GM23338 (cell line): Measurements from ENCODE around the gene PGBD5. TPM values are rescaled to one million over a fixed set of nuclear protein-coding genes. Genes with fewer than 3 reads are reported as not detected.

ENCODE experiments used
- ATAC-seq: fragments of 200-7000 bp; cut with Tn5 transposase; 3 replicates; pipeline ENCODE4 v1.9.1; 2020
- DNase-seq: peaks from one replicate; pipeline ENCODE4 v3.0.0-alpha.2; 2015; ENCODE audit warnings: low spot score
- H2AFZ ChIP-seq: fragments of 200-600 bp; sonication (generic); 2 replicates; pipeline ENCODE4 v1.8.0; 2016; ENCODE audit warnings: antibody characterized with exemption, mild to moderate bottlenecking, moderate library complexity
- H3F3A ChIP-seq: fragments of 200-600 bp; sonication (generic); replicated peaks from 2 replicates; pipeline ENCODE4 v1.8.0; 2017; ENCODE audit warnings: antibody characterized with exemption, mixed run types, low read depth
- H3K27ac ChIP-seq: fragments of 200-600 bp; sonication (generic); 2 replicates; pipeline ENCODE4 v1.6.1; 2016; ENCODE audit warnings: low read depth
- H3K27me3 ChIP-seq: fragments of 200-600 bp; sonication (generic); 2 replicates; pipeline ENCODE4 v1.8.0; 2016; ENCODE audit warnings: mild to moderate bottlenecking, mixed run types, moderate library complexity; ENCODE audit not compliant: insufficient read depth
- H3K36me3 ChIP-seq: fragments of 200-600 bp; sonication (generic); 2 replicates; pipeline ENCODE4 v1.8.0; 2016; ENCODE audit warnings: mild to moderate bottlenecking; ENCODE audit not compliant: insufficient read depth
- H3K4me1 ChIP-seq: fragments of 200-600 bp; sonication (generic); 2 replicates; pipeline ENCODE4 v1.8.0; 2016; ENCODE audit warnings: mild to moderate bottlenecking, moderate library complexity; ENCODE audit not compliant: insufficient read depth
- H3K4me2 ChIP-seq: fragments of 200-600 bp; sonication (generic); 2 replicates; pipeline ENCODE4 v1.7.1; 2017; ENCODE audit warnings: mixed run types
- H3K4me3 ChIP-seq: fragments of 200-600 bp; sonication (generic); 2 replicates; pipeline ENCODE4 v1.6.1; 2016; ENCODE audit warnings: mixed run types
- H3K79me2 ChIP-seq: fragments of 200-600 bp; sonication (generic); replicated peaks from 2 replicates; pipeline ENCODE4 v1.8.0; 2017; ENCODE audit warnings: mild to moderate bottlenecking; ENCODE audit not compliant: insufficient read depth
- H3K9me2 ChIP-seq: fragments of 200-600 bp; sonication (generic); 2 replicates; pipeline ENCODE4 v1.8.0; 2017; ENCODE audit not compliant: insufficient read depth
- H4K20me1 ChIP-seq: fragments of 200-600 bp; sonication (generic); replicated peaks from 2 replicates; pipeline ENCODE4 v1.8.0; 2017; ENCODE audit warnings: mild to moderate bottlenecking; ENCODE audit not compliant: insufficient read depth
- H3K27ac Mint-ChIP-seq: 2 replicates; pipeline ENCODE4 v1.8.0; 2020; ENCODE audit warnings: inconsistent platforms, mild to moderate bottlenecking, moderate library complexity, mixed read lengths
- H3K27me3 Mint-ChIP-seq: 3 replicates; pipeline ENCODE4 v1.8.0; 2022; ENCODE audit warnings: low read depth, mild to moderate bottlenecking, moderate library complexity, mixed read lengths, inconsistent platforms; ENCODE audit not compliant: insufficient read depth, poor library complexity
- H3K36me3 Mint-ChIP-seq: 3 replicates; pipeline ENCODE4 v1.8.0; 2021; ENCODE audit warnings: low read depth, mild to moderate bottlenecking, inconsistent platforms, moderate library complexity, mixed read lengths
- H3K4me1 Mint-ChIP-seq: 3 replicates; pipeline ENCODE4 v1.8.0; 2020; ENCODE audit warnings: mild to moderate bottlenecking, inconsistent platforms, mixed read lengths
- H3K4me3 Mint-ChIP-seq: 3 replicates; pipeline ENCODE4 v1.8.0; 2021; ENCODE audit warnings: moderate library complexity, mild to moderate bottlenecking, inconsistent platforms, mixed read lengths
- H3K9me3 Mint-ChIP-seq: 3 replicates; pipeline ENCODE4 v1.8.0; 2020; ENCODE audit warnings: moderate library complexity, mild to moderate bottlenecking, inconsistent platforms, mixed read lengths
- CREB1 ChIP-seq: fragments of 250-450 bp; sonication (Bioruptor Pico); IDR thresholded peaks from 2 replicates; pipeline ENCODE4 v1.5.0; 2020; ENCODE audit warnings: low read depth, mild to moderate bottlenecking, moderate library complexity
- EZH2 ChIP-seq: fragments of 200-600 bp; sonication (generic); IDR thresholded peaks from one replicate; pipeline ENCODE4 v1.8.0; 2017; ENCODE audit warnings: antibody characterized with exemption, mild to moderate bottlenecking, low read depth; ENCODE audit not compliant: unreplicated experiment
- EZH2phosphoT487 ChIP-seq: fragments of 200-600 bp; sonication (generic); IDR thresholded peaks from one replicate; pipeline ENCODE4 v1.8.1; 2018; ENCODE audit warnings: antibody characterized with exemption; ENCODE audit not compliant: unreplicated experiment
- JUNB ChIP-seq: IDR thresholded peaks from one replicate; pipeline ENCODE4 v1.6.1; 2016; ENCODE audit warnings: antibody characterized with exemption; ENCODE audit not compliant: unreplicated experiment
- NANOG ChIP-seq: IDR thresholded peaks from 2 replicates; pipeline ENCODE4 v1.6.1; 2016; ENCODE audit warnings: antibody characterized with exemption, borderline replicate concordance
- POLR2AphosphoS5 ChIP-seq: IDR thresholded peaks from 2 replicates; pipeline ENCODE4 v1.6.1; 2016; ENCODE audit warnings: antibody characterized with exemption, low read depth
- REST ChIP-seq: IDR thresholded peaks from one replicate; pipeline ENCODE4 v1.6.1; 2018; ENCODE audit warnings: antibody characterized with exemption; ENCODE audit not compliant: unreplicated experiment
- STAT1 ChIP-seq: IDR thresholded peaks from one replicate; pipeline ENCODE4 v1.6.1; 2016; ENCODE audit warnings: antibody characterized with exemption; ENCODE audit not compliant: unreplicated experiment
- ZNF114 ChIP-seq: fragments of 250-450 bp; sonication (Bioruptor Pico); IDR thresholded peaks from 2 replicates; pipeline ENCODE4 v1.5.0; 2020; ENCODE audit warnings: mild to moderate bottlenecking, moderate library complexity
- ZNF331 ChIP-seq: fragments of 250-450 bp; sonication (Bioruptor Pico); IDR thresholded peaks from 2 replicates; pipeline ENCODE4 v1.5.0; 2020; ENCODE audit warnings: low read depth, mild to moderate bottlenecking, moderate library complexity
- polyA plus RNA-seq: library from polyadenylated mRNA; unstranded; fragments of >200 nt; fragmentation: Nextera tagmentation; extraction: Ambion mirVana; gene quantifications from 2 replicates; pipeline ENCODE4 v1.2.1, GENCODE V29; 2016
- total RNA-seq: library from RNA; depleted of rRNA; stranded (reverse); fragments of >200 nt; shearing (Covaris generic); gene quantifications from 2 replicates; pipeline ENCODE4 v1.2.3, GENCODE V29; 2014
- TF ChIP-seq, protein P1 (sequence below), 2 experiments: fragments of 200-600 bp in 1 of 2; sonication (generic) in 1 of 2; conservative IDR thresholded peaks; 2 replicates each; pipeline versions ENCODE4 v1.5.1 to v1.6.1; 2016 to 2017; ENCODE audit warnings: antibody characterized with exemption in 2 of 2, low read depth in 2 of 2, mild to moderate bottlenecking in 2 of 2, moderate library complexity in 1 of 2
- TF ChIP-seq, protein P2 (sequence below): IDR thresholded peaks from 2 replicates; pipeline ENCODE4 v1.6.1; 2016; ENCODE audit warnings: antibody characterized with exemption

PGBD5 gene
- total and polyA plus RNA-seq, 2 experiments from 2014 or later, result 3.4 to 16.6 TPM

DNA sequence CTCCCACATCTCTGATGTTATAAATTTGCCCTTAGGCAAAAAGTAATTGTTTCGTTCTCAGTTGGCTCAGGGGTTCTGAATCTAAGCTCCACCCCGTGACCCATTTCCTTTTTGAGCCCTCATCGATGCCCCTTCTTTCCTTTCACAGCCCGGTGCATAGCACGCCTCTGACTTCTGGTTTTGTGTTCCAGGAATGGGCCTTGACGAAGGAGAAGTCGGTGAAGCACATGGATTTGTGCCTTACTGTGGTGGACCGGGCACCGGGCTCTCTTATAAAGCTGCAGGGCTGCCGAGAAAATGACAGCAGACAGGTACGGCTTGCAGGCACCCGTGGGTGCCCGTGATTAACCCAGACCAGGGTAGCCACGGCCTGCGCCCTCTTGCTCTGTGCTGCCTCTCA is 151.9 kb downstream of the PGBD5 start:
- Histone ChIP-seq H3K9me2 (no peaks in the 10 kb centered on the region), H3K36me3 (peaks cover 14% of the 10 kb centered on the region), H3K4me1 (peaks cover 15% of the 10 kb centered on the region), H3K27ac (no peak overlapping the region), H3K4me3 (no peak overlapping the region), H3K79me2 (no peaks in the 10 kb centered on the region), H3K27me3 (no peaks in the 10 kb centered on the region), H3F3A (peaks cover 18% of the 10 kb centered on the region), H4K20me1 (no peaks in the 10 kb centered on the region; the same call in none of the 2 replicates), H3K4me2 (no peak overlapping the region), H2AFZ (no peak overlapping the region)
- H3K27ac Mint-ChIP-seq, result no peak overlapping the region
- TF ChIP-seq EZH2, result no peak
- no peak for TF ChIP-seq STAT1
- TF ChIP-seq, protein P1, sequence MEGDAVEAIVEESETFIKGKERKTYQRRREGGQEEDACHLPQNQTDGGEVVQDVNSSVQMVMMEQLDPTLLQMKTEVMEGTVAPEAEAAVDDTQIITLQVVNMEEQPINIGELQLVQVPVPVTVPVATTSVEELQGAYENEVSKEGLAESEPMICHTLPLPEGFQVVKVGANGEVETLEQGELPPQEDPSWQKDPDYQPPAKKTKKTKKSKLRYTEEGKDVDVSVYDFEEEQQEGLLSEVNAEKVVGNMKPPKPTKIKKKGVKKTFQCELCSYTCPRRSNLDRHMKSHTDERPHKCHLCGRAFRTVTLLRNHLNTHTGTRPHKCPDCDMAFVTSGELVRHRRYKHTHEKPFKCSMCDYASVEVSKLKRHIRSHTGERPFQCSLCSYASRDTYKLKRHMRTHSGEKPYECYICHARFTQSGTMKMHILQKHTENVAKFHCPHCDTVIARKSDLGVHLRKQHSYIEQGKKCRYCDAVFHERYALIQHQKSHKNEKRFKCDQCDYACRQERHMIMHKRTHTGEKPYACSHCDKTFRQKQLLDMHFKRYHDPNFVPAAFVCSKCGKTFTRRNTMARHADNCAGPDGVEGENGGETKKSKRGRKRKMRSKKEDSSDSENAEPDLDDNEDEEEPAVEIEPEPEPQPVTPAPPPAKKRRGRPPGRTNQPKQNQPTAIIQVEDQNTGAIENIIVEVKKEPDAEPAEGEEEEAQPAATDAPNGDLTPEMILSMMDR (conservative IDR thresholded peaks at IDR 0.05; ENCODE audit: low read depth in 2 of 2), result no peak
- TF ChIP-seq EZH2phosphoT487, result no peak
- no peak for TF ChIP-seq JUNB
- no peak for TF ChIP-seq POLR2AphosphoS5
- no peak for TF ChIP-seq CREB1 (CRISPR knock-in tag)
- no peak for TF ChIP-seq ZNF331 (CRISPR knock-in tag)
- H3K9me3 Mint-ChIP-seq, result no peaks in the 10 kb centered on the region
- H3K27me3 Mint-ChIP-seq, result peaks cover 7% of the 10 kb centered on the region
- no peak for ATAC-seq
- H3K36me3 Mint-ChIP-seq, result peaks cover 13% of the 10 kb centered on the region
- H3K4me1 Mint-ChIP-seq, result peaks cover 33% of the 10 kb centered on the region
- DNase-seq, result no peak
- H3K4me3 Mint-ChIP-seq, result no peak overlapping the region

- Mint-ChIP-seq H3K27me3 (peaks cover 10% of the 10 kb centered on the region), H3K27ac (no peak overlapping the region), H3K36me3 (peaks cover 9% of the 10 kb centered on the region), H3K9me3 (no peaks in the 10 kb centered on the region), H3K4me3 (no peak overlapping the region), H3K4me1 (peaks cover 28% of the 10 kb centered on the region)
- Histone ChIP-seq H3K4me1 (peaks cover 15% of the 10 kb centered on the region), H3K9me2 (no peaks in the 10 kb centered on the region), H3K36me3 (peaks cover 14% of the 10 kb centered on the region), H3K4me2 (no peak overlapping the region), H3K79me2 (no peaks in the 10 kb centered on the region), H3K4me3 (no peak overlapping the region), H3K27ac (no peak overlapping the region), H4K20me1 (no peaks in the 10 kb centered on the region; the same call in none of the 2 replicates), H2AFZ (no peak overlapping the region), H3F3A (peaks cover 18% of the 10 kb centered on the region), H3K27me3 (no peaks in the 10 kb centered on the region)
- DNase-seq, result no peak
- no peak for ATAC-seq
- TF ChIP-seq REST, result no peak
- no peak for TF ChIP-seq ZNF114
- TF ChIP-seq EZH2, result no peak
- TF ChIP-seq, protein P2, sequence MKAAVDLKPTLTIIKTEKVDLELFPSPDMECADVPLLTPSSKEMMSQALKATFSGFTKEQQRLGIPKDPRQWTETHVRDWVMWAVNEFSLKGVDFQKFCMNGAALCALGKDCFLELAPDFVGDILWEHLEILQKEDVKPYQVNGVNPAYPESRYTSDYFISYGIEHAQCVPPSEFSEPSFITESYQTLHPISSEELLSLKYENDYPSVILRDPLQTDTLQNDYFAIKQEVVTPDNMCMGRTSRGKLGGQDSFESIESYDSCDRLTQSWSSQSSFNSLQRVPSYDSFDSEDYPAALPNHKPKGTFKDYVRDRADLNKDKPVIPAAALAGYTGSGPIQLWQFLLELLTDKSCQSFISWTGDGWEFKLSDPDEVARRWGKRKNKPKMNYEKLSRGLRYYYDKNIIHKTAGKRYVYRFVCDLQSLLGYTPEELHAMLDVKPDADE, result no peak
- TF ChIP-seq, protein P1 (conservative IDR thresholded peaks at IDR 0.05; ENCODE audit: low read depth in 2 of 2), result no peak
- TF ChIP-seq EZH2phosphoT487, result no peak
- TF ChIP-seq JUNB, result no peak
- TF ChIP-seq NANOG, result no peak
- TF ChIP-seq POLR2AphosphoS5, result no peak
- no peak for TF ChIP-seq CREB1 (CRISPR knock-in tag)
These were observed 152.9 kb downstream of the PGBD5 start for GRCh38 chr1:230273141-230273710.
